PC-9 (cell line): ENCODE data around the gene CACNA1B. TPM values are rescaled to one million over a fixed set of nuclear protein-coding genes. Genes with fewer than 3 reads are reported as not detected.
A peak's percentile ranks its signal among the peaks of the same experiment; 100 is the strongest.

Experiments
- BruUV-seq: library from RNA; stranded (reverse); fragments of 400-500 nt; replicated peaks from 2 replicates; lab custom pipeline; 2021; lab: Mats Ljungman, UMichigan
- CTCF ChIA-PET: fragments of 300-600 bp; sonication (Branson Sonifier 250); formaldehyde crosslinking; loops from one replicate; lab custom pipeline; 2022; ENCODE audit warnings: antibody characterized with exemption; lab: Charles Lee
- POLR2A ChIA-PET: fragments of 300-600 bp; sonication (Branson Sonifier 250); formaldehyde crosslinking; loops from one replicate; lab custom pipeline; 2022; ENCODE audit warnings: antibody characterized with exemption; ENCODE audit not compliant: unreplicated experiment; lab: Charles Lee
- DNase-seq, 2 experiments: peaks; one replicate each; pipeline versions ENCODE4 v3.0.0 to v3.0.0-alpha.2; 2015 to 2022; ENCODE audit warnings: mixed read lengths in 1 of 2
- H2AFZ ChIP-seq: fragments of 200-600 bp; sonication (generic); 2 replicates; pipeline ENCODE4 v1.8.1; 2017; ENCODE audit warnings: antibody characterized with exemption
- H3F3A ChIP-seq: fragments of 200-600 bp; sonication (generic); 2 replicates; pipeline ENCODE4 v1.8.1; 2017; ENCODE audit warnings: antibody characterized with exemption, mild to moderate bottlenecking, low read depth; ENCODE audit not compliant: insufficient read depth
- H3K27ac ChIP-seq: fragments of 200-600 bp; sonication (generic); 2 replicates; pipeline ENCODE4 v1.6.1; 2016; ENCODE audit warnings: mixed run types
- H3K27me3 ChIP-seq: fragments of 200-600 bp; sonication (generic); 2 replicates; pipeline ENCODE4 v1.6.1; 2016; ENCODE audit warnings: low read depth, mixed run types; ENCODE audit not compliant: insufficient read depth
- H3K36me3 ChIP-seq: fragments of 200-600 bp; sonication (generic); 2 replicates; pipeline ENCODE4 v1.6.1; 2016; ENCODE audit warnings: low read depth, mixed run types
- H3K4me1 ChIP-seq: fragments of 200-600 bp; sonication (generic); replicated peaks from 2 replicates; pipeline ENCODE4 v1.6.1; 2016; ENCODE audit warnings: mixed run types; ENCODE audit not compliant: insufficient read depth
- H3K4me2 ChIP-seq: fragments of 200-600 bp; sonication (generic); 2 replicates; pipeline ENCODE4 v1.6.1; 2017; ENCODE audit warnings: mixed run types
- H3K4me3 ChIP-seq: fragments of 200-600 bp; sonication (generic); 2 replicates; pipeline ENCODE4 v1.6.1; 2016; ENCODE audit warnings: mixed run types
- H3K79me2 ChIP-seq: fragments of 200-600 bp; sonication (generic); 2 replicates; pipeline ENCODE4 v1.6.1; 2017; ENCODE audit warnings: low read depth, mixed run types
- H3K9me2 ChIP-seq: fragments of 200-600 bp; sonication (generic); 2 replicates; pipeline ENCODE4 v1.8.1; 2017; ENCODE audit warnings: mild to moderate bottlenecking; ENCODE audit not compliant: insufficient read depth
- H3K9me3 ChIP-seq: fragments of 200-600 bp; sonication (generic); 2 replicates; pipeline ENCODE4 v1.8.1; 2016; ENCODE audit warnings: low read depth; ENCODE audit not compliant: insufficient read depth
- H4K20me1 ChIP-seq: fragments of 200-600 bp; sonication (generic); 2 replicates; pipeline ENCODE4 v1.8.1; 2017; ENCODE audit not compliant: insufficient read depth
- CTCF ChIP-seq: fragments of 200-600 bp; sonication (generic); conservative IDR thresholded peaks from 2 replicates; pipeline ENCODE4 v1.6.1; 2017; ENCODE audit warnings: mixed run types, antibody characterized with exemption, mild to moderate bottlenecking, moderate library complexity
- EZH2 ChIP-seq: fragments of 200-600 bp; sonication (generic); IDR thresholded peaks from 2 replicates; pipeline ENCODE4 v1.8.0; 2017; ENCODE audit warnings: antibody characterized with exemption, low read depth
- intact Hi-C: fragments of 100-400 bp; cut with micrococcal nuclease; formaldehyde crosslinking; loops from one replicate; pipeline ENCODE4 v1.10.0; 2022; ENCODE audit not compliant: unreplicated experiment
- total RNA-seq: library from RNA; stranded (reverse); gene quantifications from 2 replicates; pipeline ENCODE4 v1.2.3, GENCODE V29; 2021

Gene CACNA1B
- total RNA-seq, 1 experiment from 2014 or later: not detected

GRCh38 chr9:137943655-137944054 lies 66.1 kb downstream of the CACNA1B start:
- H4K20me1 ChIP-seq: no peaks in the 10 kb centered on the region
- peaks cover 2% of the 10 kb centered on the region; the same call in 1 of the 2 replicates for H3K27me3 ChIP-seq
- H3K36me3 ChIP-seq: no peaks in the 10 kb centered on the region
- no peaks in the 10 kb centered on the region for H3K79me2 ChIP-seq
- POLR2A ChIA-PET: no interaction called here
- no TSS peak for BruUV-seq
- no peak overlapping the region for H2AFZ ChIP-seq
- no peak overlapping the region for H3K27ac ChIP-seq
- intact Hi-C loops: no loop called here
- H3F3A ChIP-seq: no peaks in the 10 kb centered on the region
- DNase-seq: no peak
- H3K4me2 ChIP-seq: no peak overlapping the region
- H3K9me3 ChIP-seq: peaks cover 19% of the 10 kb centered on the region; the same call in 1 of the 2 replicates
- no peak overlapping the region for H3K4me3 ChIP-seq
- TF ChIP-seq EZH2 (no peak), CTCF (no peak)
- no peaks in the 10 kb centered on the region for H3K9me2 ChIP-seq
- H3K4me1 ChIP-seq: no peaks in the 10 kb centered on the region
- CTCF ChIA-PET: no interaction called here

GRCh38 chr9:137945581-137945980 lies 68.0 kb downstream of the CACNA1B start:
- H3F3A ChIP-seq: no peaks in the 10 kb centered on the region
- no peaks in the 10 kb centered on the region for H3K9me2 ChIP-seq
- no peaks in the 10 kb centered on the region for H4K20me1 ChIP-seq
- H3K4me2 ChIP-seq: no peak overlapping the region
- no peaks in the 10 kb centered on the region for H3K4me1 ChIP-seq
- no peak for DNase-seq
- CTCF ChIA-PET: no interaction called here
- BruUV-seq: no TSS peak
- H3K79me2 ChIP-seq: no peaks in the 10 kb centered on the region
- peaks cover 11% of the 10 kb centered on the region for H3K27me3 ChIP-seq
- intact Hi-C loops: no loop called here
- POLR2A ChIA-PET: no interaction called here
- no peaks in the 10 kb centered on the region for H3K36me3 ChIP-seq
- no peak overlapping the region for H2AFZ ChIP-seq
- H3K9me3 ChIP-seq: peaks cover 19% of the 10 kb centered on the region; the same call in 1 of the 2 replicates
- TF ChIP-seq EZH2 (no peak), CTCF (no peak)
- H3K4me3 ChIP-seq: no peak overlapping the region
- no peak overlapping the region for H3K27ac ChIP-seq

GRCh38 chr9:137946993-137947392 lies 69.4 kb downstream of the CACNA1B start:
- Histone ChIP-seq H2AFZ (no peak overlapping the region), H3K4me1 (no peaks in the 10 kb centered on the region), H3K79me2 (no peaks in the 10 kb centered on the region), H3K27me3 (peaks cover 25% of the 10 kb centered on the region), H3F3A (no peaks in the 10 kb centered on the region), H3K4me3 (no peak overlapping the region), H3K4me2 (no peak overlapping the region), H4K20me1 (no peaks in the 10 kb centered on the region), H3K36me3 (no peaks in the 10 kb centered on the region), H3K9me2 (no peaks in the 10 kb centered on the region), H3K9me3 (peaks cover 19% of the 10 kb centered on the region; the same call in 1 of the 2 replicates), H3K27ac (no peak overlapping the region)
- TF ChIP-seq CTCF (no peak), EZH2 (no peak)
- intact Hi-C loops: no loop called here
- CTCF ChIA-PET: no interaction called here
- POLR2A ChIA-PET: no interaction called here
- BruUV-seq: no TSS peak
- peak in 1 of 2 experiments; percentile 2 for DNase-seq
